ENCODE data around the gene SPATA2L.
A peak's percentile ranks its signal among the peaks of the same experiment; 100 is the strongest.

Gene SPATA2L

DNA sequence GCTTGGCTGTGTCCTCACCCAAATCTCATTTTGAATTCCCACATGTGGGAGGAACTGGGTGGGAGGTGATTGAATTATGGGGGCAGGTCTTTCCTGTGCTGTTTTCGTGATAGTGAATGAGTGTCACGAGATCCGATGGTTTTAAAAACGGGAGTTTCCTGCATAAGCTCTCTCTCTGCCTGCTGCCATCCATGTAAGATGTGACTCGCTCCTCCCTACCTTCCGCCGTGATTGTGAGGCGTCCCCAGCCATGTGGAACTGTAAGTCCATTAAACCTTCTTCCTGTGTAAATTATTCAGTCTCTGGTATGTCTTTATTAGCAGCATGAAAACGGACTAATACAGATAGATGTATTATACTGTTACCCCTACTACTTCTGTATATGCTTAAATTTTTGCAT is 40.3 kb downstream of the SPATA2L start:
- Histone ChIP-seq H3K36me3 (ENCODE audit: control insufficient read depth, low read length) (peaks cover 28% of the 10 kb centered on the region), H3K4me2 (ENCODE audit: low read length) (no peak overlapping the region), H4K20me1 (ENCODE audit: control insufficient read depth, insufficient read depth, low read depth, low read length) (peaks cover 3% of the 10 kb centered on the region), H3K4me3 (ENCODE audit: low read length) (no peak overlapping the region), H3K9me3 (ENCODE audit: control insufficient read depth, insufficient read depth, low read length) (no peaks in the 10 kb centered on the region), H3K4me1 (ENCODE audit: control insufficient read depth, low read length) (peaks cover 19% of the 10 kb centered on the region), H3K9me2 (replicated peaks; ENCODE audit: control insufficient read depth, low read length) (no peaks in the 10 kb centered on the region), H3K79me2 (ENCODE audit: control insufficient read depth, low read length) (peaks cover 43% of the 10 kb centered on the region), H3F3A (ENCODE audit: control insufficient read depth, insufficient read depth) (no peaks in the 10 kb centered on the region), H3K27ac (ENCODE audit: low read depth, low read length) (no peak overlapping the region), H3K27me3 (ENCODE audit: control insufficient read depth, low read length) (no peaks in the 10 kb centered on the region)
- no peak for TF ChIP-seq EZH2phosphoT487 (IDR thresholded peaks at IDR 0.05; ENCODE audit: borderline replicate concordance, low read length)
- TF ChIP-seq, protein P1, sequence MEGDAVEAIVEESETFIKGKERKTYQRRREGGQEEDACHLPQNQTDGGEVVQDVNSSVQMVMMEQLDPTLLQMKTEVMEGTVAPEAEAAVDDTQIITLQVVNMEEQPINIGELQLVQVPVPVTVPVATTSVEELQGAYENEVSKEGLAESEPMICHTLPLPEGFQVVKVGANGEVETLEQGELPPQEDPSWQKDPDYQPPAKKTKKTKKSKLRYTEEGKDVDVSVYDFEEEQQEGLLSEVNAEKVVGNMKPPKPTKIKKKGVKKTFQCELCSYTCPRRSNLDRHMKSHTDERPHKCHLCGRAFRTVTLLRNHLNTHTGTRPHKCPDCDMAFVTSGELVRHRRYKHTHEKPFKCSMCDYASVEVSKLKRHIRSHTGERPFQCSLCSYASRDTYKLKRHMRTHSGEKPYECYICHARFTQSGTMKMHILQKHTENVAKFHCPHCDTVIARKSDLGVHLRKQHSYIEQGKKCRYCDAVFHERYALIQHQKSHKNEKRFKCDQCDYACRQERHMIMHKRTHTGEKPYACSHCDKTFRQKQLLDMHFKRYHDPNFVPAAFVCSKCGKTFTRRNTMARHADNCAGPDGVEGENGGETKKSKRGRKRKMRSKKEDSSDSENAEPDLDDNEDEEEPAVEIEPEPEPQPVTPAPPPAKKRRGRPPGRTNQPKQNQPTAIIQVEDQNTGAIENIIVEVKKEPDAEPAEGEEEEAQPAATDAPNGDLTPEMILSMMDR (IDR thresholded peaks at IDR 0.05; ENCODE audit: low read depth, low read length, poor library complexity, severe bottlenecking), result no peak

DNA sequence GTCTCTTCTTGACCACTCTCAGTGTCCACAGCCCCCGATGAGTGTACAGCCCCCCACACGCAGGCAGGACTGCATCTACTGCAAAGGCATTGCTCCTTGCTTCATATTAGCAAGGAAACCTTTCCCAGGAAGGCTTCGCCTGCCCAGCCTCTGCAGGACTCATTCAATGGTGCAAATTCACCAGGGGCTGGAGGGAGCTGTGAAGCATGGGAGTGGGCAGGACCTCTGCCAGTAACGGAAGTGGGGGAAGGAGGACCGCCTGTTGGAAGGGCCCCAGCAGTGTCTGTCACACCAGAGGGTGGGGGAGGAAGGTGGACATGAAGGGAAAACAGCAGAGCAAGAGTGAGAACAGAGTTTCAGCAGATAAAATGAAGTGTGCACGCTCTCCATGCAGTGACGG is 41.4 kb downstream of the SPATA2L start:
- H3K9me2 ChIP-seq (replicated peaks; ENCODE audit: control insufficient read depth, low read length), result no peaks in the 10 kb centered on the region
- no peak overlapping the region for H3K4me2 ChIP-seq (ENCODE audit: low read length)
- H3K9me3 ChIP-seq (ENCODE audit: control insufficient read depth, insufficient read depth, low read length), result no peaks in the 10 kb centered on the region
- H4K20me1 ChIP-seq (ENCODE audit: control insufficient read depth, insufficient read depth, low read depth, low read length), result peaks cover 3% of the 10 kb centered on the region
- TF ChIP-seq EZH2phosphoT487 (IDR thresholded peaks at IDR 0.05; ENCODE audit: borderline replicate concordance, low read length), result no peak
- TF ChIP-seq, protein P1 (IDR thresholded peaks at IDR 0.05; ENCODE audit: low read depth, low read length, poor library complexity, severe bottlenecking), result no peak
- no peaks in the 10 kb centered on the region for H3F3A ChIP-seq (ENCODE audit: control insufficient read depth, insufficient read depth)
- no peak overlapping the region for H3K27ac ChIP-seq (ENCODE audit: low read depth, low read length)
- H3K4me3 ChIP-seq (ENCODE audit: low read length), result no peak overlapping the region
- H3K4me1 ChIP-seq (ENCODE audit: control insufficient read depth, low read length), result peaks cover 20% of the 10 kb centered on the region
- no peaks in the 10 kb centered on the region for H3K27me3 ChIP-seq (ENCODE audit: control insufficient read depth, low read length)
- peaks cover 54% of the 10 kb centered on the region for H3K79me2 ChIP-seq (ENCODE audit: control insufficient read depth, low read length)
- H3K36me3 ChIP-seq (ENCODE audit: control insufficient read depth, low read length), result peaks cover 28% of the 10 kb centered on the region

DNA sequence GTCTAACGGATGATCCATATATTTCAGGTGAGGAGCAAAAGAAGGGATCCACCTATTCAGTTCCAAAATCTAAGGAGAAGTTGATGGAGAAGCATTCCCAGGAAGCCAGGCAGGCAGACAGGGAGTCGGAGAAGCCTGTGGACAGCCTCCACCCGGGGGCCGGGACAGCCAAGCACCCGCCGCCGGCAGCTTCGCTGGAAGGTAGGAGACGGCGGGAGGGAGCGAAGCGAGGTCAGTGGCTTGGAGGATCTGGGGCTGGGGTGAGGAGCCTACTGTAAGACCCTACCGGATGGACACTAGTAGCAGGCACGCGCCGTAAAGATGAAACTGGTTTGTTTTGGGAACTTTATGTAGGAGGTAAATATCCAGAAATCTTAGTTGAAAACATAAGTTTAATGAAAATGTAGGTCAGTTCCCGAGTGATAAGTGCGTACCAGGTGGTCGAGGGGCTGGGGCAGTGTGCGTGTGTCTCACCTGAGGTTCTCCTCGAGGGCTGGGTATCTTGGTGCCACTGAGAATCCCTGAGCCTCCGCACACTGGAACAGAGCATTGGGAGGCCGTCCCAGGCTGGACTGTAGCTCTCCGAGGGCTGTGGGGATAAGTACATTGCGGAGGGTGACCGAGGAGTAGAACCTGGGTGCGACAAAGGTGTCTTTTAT is 43.2 kb downstream of the SPATA2L start:
- Histone ChIP-seq H3F3A (ENCODE audit: control insufficient read depth, insufficient read depth) (no peaks in the 10 kb centered on the region), H3K9me2 (replicated peaks; ENCODE audit: control insufficient read depth, low read length) (no peaks in the 10 kb centered on the region), H3K27me3 (ENCODE audit: control insufficient read depth, low read length) (no peaks in the 10 kb centered on the region), H3K4me2 (ENCODE audit: low read length) (peak overlapping the region; percentile 75), H3K4me3 (ENCODE audit: low read length) (peak overlapping the region; percentile 84), H3K9me3 (ENCODE audit: control insufficient read depth, insufficient read depth, low read length) (no peaks in the 10 kb centered on the region), H3K27ac (ENCODE audit: low read depth, low read length) (peak overlapping the region; percentile 43), H4K20me1 (ENCODE audit: control insufficient read depth, insufficient read depth, low read depth, low read length) (peaks cover 7% of the 10 kb centered on the region), H3K79me2 (ENCODE audit: control insufficient read depth, low read length) (peaks cover 68% of the 10 kb centered on the region), H3K36me3 (ENCODE audit: control insufficient read depth, low read length) (peaks cover 30% of the 10 kb centered on the region), H3K4me1 (ENCODE audit: control insufficient read depth, low read length) (peaks cover 20% of the 10 kb centered on the region)
- TF ChIP-seq, protein P1 (IDR thresholded peaks at IDR 0.05; ENCODE audit: low read depth, low read length, poor library complexity, severe bottlenecking), result no peak
- no peak for TF ChIP-seq EZH2phosphoT487 (IDR thresholded peaks at IDR 0.05; ENCODE audit: borderline replicate concordance, low read length)

Data from DOHH2 (cell line).